H9 (cell line): ENCODE data around the gene NEDD4L. TPM values are rescaled to one million over a fixed set of nuclear protein-coding genes. Genes with fewer than 3 reads are reported as not detected.

Experiments used
- DNase-seq: peaks from one replicate; pipeline ENCODE4 v3.0.0-alpha.2; 2017
- H2AFZ ChIP-seq: one replicate; pipeline ENCODE4 v1.6.1; 2013; ENCODE audit warnings: mild to moderate bottlenecking, low read length, control low read depth, moderate library complexity
- H2AK5ac ChIP-seq: 2 replicates; pipeline ENCODE4 v1.6.1; 2013; ENCODE audit warnings: low read length, control low read depth, mixed read lengths; ENCODE audit not compliant: insufficient read length
- H2BK120ac ChIP-seq: one replicate; pipeline ENCODE4 v1.6.1; 2013; ENCODE audit warnings: low read depth, mild to moderate bottlenecking, low read length, control low read depth, inconsistent platforms; ENCODE audit not compliant: poor library complexity, severe bottlenecking
- H2BK12ac ChIP-seq: 2 replicates; pipeline ENCODE4 v1.6.1; 2013; ENCODE audit warnings: low read length, control low read depth, mixed read lengths, low read depth; ENCODE audit not compliant: insufficient read length
- H2BK15ac ChIP-seq: 2 replicates; pipeline ENCODE4 v1.6.1; 2013; ENCODE audit warnings: low read depth, low read length, control low read depth
- H2BK20ac ChIP-seq: one replicate; pipeline ENCODE4 v1.6.1; 2013; ENCODE audit warnings: low read depth, mild to moderate bottlenecking, low read length, control low read depth, inconsistent platforms; ENCODE audit not compliant: poor library complexity, severe bottlenecking
- H2BK5ac ChIP-seq: 2 replicates; pipeline ENCODE4 v1.6.1; 2013; ENCODE audit warnings: low read length, control low read depth, mixed read lengths; ENCODE audit not compliant: insufficient read length
- H3K14ac ChIP-seq: 2 replicates; pipeline ENCODE4 v1.6.1; 2013; ENCODE audit warnings: low read length, control low read depth; ENCODE audit not compliant: insufficient read depth
- H3K18ac ChIP-seq: 2 replicates; pipeline ENCODE4 v1.6.1; 2013; ENCODE audit warnings: low read depth, mild to moderate bottlenecking, mixed read lengths, low read length, control low read depth; ENCODE audit not compliant: insufficient read length
- H3K23ac ChIP-seq: 2 replicates; pipeline ENCODE4 v1.6.1; 2013; ENCODE audit warnings: low read length, control low read depth, mixed read lengths, low read depth; ENCODE audit not compliant: insufficient read length
- H3K23me2 ChIP-seq: 2 replicates; pipeline ENCODE4 v1.6.1; 2013; ENCODE audit warnings: low read depth, mild to moderate bottlenecking, mixed read lengths, low read length, control low read depth; ENCODE audit not compliant: insufficient read length, poor library complexity, severe bottlenecking
- H3K27ac ChIP-seq: 2 replicates; pipeline ENCODE4 v1.5.1; 2013; ENCODE audit warnings: low read length, control low read depth, mixed read lengths, low read depth; ENCODE audit not compliant: insufficient read length
- H3K27me3 ChIP-seq: 2 replicates; pipeline ENCODE4 v1.6.1; 2013; ENCODE audit warnings: low read length, control low read depth, inconsistent platforms; ENCODE audit not compliant: insufficient read depth
- H3K4ac ChIP-seq: 2 replicates; pipeline ENCODE4 v1.6.1; 2013; ENCODE audit warnings: low read depth, mild to moderate bottlenecking, control low read depth, inconsistent platforms, low read length, moderate library complexity
- H3K4me1 ChIP-seq: 2 replicates; pipeline ENCODE4 v1.6.1; 2013; ENCODE audit warnings: low read length, control low read depth, inconsistent platforms; ENCODE audit not compliant: insufficient read depth
- H3K4me2 ChIP-seq: 2 replicates; pipeline ENCODE4 v1.6.1; 2013; ENCODE audit warnings: low read length, control low read depth, mixed read lengths; ENCODE audit not compliant: insufficient read length, insufficient read depth
- H3K56ac ChIP-seq: 2 replicates; pipeline ENCODE4 v1.6.1; 2013; ENCODE audit warnings: low read depth, mild to moderate bottlenecking, mixed read lengths, low read length, control low read depth; ENCODE audit not compliant: insufficient read length
- H3K79me1 ChIP-seq: 2 replicates; pipeline ENCODE4 v1.6.1; 2013; ENCODE audit warnings: low read depth, mild to moderate bottlenecking, moderate library complexity, low read length, control low read depth, inconsistent platforms; ENCODE audit not compliant: insufficient read depth, poor library complexity, severe bottlenecking
- H3K79me2 ChIP-seq: 2 replicates; pipeline ENCODE4 v1.6.1; 2013; ENCODE audit warnings: low read length, control low read depth, inconsistent platforms; ENCODE audit not compliant: insufficient read depth
- H3K9ac ChIP-seq: 2 replicates; pipeline ENCODE4 v1.6.1; 2013; ENCODE audit warnings: low read length, control low read depth, mixed read lengths; ENCODE audit not compliant: insufficient read length; ENCODE audit errors: extremely low read depth
- H3K9me3 ChIP-seq: one replicate; pipeline ENCODE4 v1.6.1; 2013; ENCODE audit warnings: low read depth, low read length, inconsistent platforms; ENCODE audit not compliant: control insufficient read depth
- H3T11ph ChIP-seq: one replicate; pipeline ENCODE4 v1.6.1; 2013; ENCODE audit warnings: mild to moderate bottlenecking, low read length, control low read depth, inconsistent platforms
- H4K20me1 ChIP-seq: one replicate; pipeline ENCODE4 v1.6.1; 2013; ENCODE audit not compliant: control insufficient read depth, insufficient read length, insufficient read depth
- H4K5ac ChIP-seq: 2 replicates; pipeline ENCODE4 v1.6.1; 2013; ENCODE audit warnings: low read depth, mild to moderate bottlenecking, mixed read lengths, low read length, control low read depth; ENCODE audit not compliant: insufficient read length
- H4K8ac ChIP-seq: replicated peaks from 2 replicates; pipeline ENCODE4 v1.6.1; 2013; ENCODE audit warnings: low read length, control low read depth, mixed read lengths, low read depth; ENCODE audit not compliant: insufficient read length
- H4K91ac ChIP-seq: 2 replicates; pipeline ENCODE4 v1.6.1; 2013; ENCODE audit warnings: low read depth, mild to moderate bottlenecking, moderate library complexity, mixed read lengths, low read length, control low read depth; ENCODE audit not compliant: insufficient read length
- H3K27ac Mint-ChIP-seq, 3 experiments: 2 replicates in 2 of 3; 3 replicates in 1 of 3; pipeline ENCODE4 v1.8.0; 2020 to 2021; ENCODE audit warnings: mixed read lengths in 3 of 3, mild to moderate bottlenecking in 1 of 3, moderate library complexity in 1 of 3
- H3K27me3 Mint-ChIP-seq: 2 replicates; pipeline ENCODE4 v1.8.0; 2021; ENCODE audit warnings: low read depth, mild to moderate bottlenecking, moderate library complexity, mixed read lengths
- H3K36me3 Mint-ChIP-seq, 3 experiments: 2 replicates in 2 of 3; 3 replicates in 1 of 3; pipeline ENCODE4 v1.8.0; 2020 to 2021; ENCODE audit warnings: low read depth in 3 of 3, mixed read lengths in 3 of 3; ENCODE audit not compliant: insufficient read depth in 1 of 3
- H3K4me1 Mint-ChIP-seq, 2 experiments: 2 replicates each; pipeline ENCODE4 v1.8.0; 2020; ENCODE audit warnings: mixed read lengths in 2 of 2
- H3K4me3 Mint-ChIP-seq, 2 experiments: 2 replicates in 1 of 2; 3 replicates in 1 of 2; pipeline ENCODE4 v1.8.0; 2020 to 2021; ENCODE audit warnings: mild to moderate bottlenecking in 2 of 2, mixed read lengths in 2 of 2, moderate library complexity in 1 of 2
- H3K9me3 Mint-ChIP-seq, 2 experiments: 2 replicates in 1 of 2; 3 replicates in 1 of 2; pipeline ENCODE4 v1.8.0; 2020; ENCODE audit warnings: mild to moderate bottlenecking in 2 of 2, mixed read lengths in 2 of 2, moderate library complexity in 1 of 2
- WGBS: extraction: QIAGEN DNeasy Blood & Tissue Kit; methylation state at CpG from one replicate; pipeline ENCODE4 v1.1.7; 2013; ENCODE audit warnings: missing lambda C conversion rate, low lambda C conversion rate, mixed read lengths; ENCODE audit not compliant: insufficient read length; ENCODE audit errors: extremely low coverage; 5-methylcytosine and 5-hydroxymethylcytosine counted together
- total RNA-seq: library from RNA; stranded (reverse); gene quantifications from 2 replicates; pipeline ENCODE4 v1.2.1, GENCODE V29; 2021
- TF ChIP-seq, protein P1 (sequence below): fragments of 200-600 bp; sonication (generic); conservative IDR thresholded peaks from 3 replicates; pipeline ENCODE4 v1.8.0; 2021; ENCODE audit warnings: antibody characterized with exemption, mild to moderate bottlenecking

NEDD4L gene
- total RNA-seq, 1 experiment from 2014 or later: 76.3 TPM

DNA sequence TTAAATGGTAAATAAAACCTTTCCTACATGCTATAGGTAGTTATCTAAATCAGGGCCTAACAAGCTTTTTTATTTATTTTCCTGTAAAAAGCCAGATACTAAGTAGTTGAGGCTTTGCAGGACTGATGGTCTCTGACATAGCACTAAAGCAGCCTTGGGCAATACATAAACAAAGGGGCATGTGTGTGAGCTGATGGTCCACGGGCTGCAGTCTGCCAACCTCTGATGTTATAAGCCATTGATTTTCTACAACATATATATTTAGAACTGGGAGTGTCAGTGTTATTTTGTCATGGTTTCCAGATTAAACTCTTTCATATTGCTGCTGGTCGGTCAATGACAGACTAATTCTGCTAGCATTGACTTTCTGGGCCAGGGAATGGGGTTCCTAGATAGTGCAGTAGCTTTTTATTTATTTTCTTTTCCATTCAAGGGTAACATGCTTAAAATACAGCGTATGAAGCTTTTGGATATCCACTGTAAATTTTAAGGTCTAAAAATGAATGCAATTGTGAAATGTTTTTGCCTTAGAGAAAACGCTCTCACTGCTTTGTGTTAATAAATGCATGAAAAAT lies 134.0 kb downstream of the NEDD4L start:
- H3K18ac ChIP-seq: no peak overlapping the region
- no peak overlapping the region for H2AK5ac ChIP-seq
- Mint-ChIP-seq H3K36me3 (peaks cover 0 to 3% (median 0%) of the 10 kb centered on the region in 3 experiments; a peak in 2 of 7 replicates), H3K4me3 (no peak overlapping the region), H3K27me3 (no peaks in the 10 kb centered on the region), H3K4me1 (peaks cover 40 to 53% of the 10 kb centered on the region in 2 experiments), H3K27ac (no peak overlapping the region), H3K9me3 (peaks cover 0 to 3% of the 10 kb centered on the region in 2 experiments; a peak in 2 of 5 replicates)
- H3K4ac ChIP-seq: no peak overlapping the region
- H3K79me1 ChIP-seq: no peaks in the 10 kb centered on the region
- H3K4me2 ChIP-seq: no peak overlapping the region
- H2BK20ac ChIP-seq: no peak overlapping the region
- H2BK120ac ChIP-seq: no peak overlapping the region
- H2AFZ ChIP-seq: no peak overlapping the region
- H4K8ac ChIP-seq: no peak overlapping the region
- H3T11ph ChIP-seq: no peak overlapping the region
- H3K14ac ChIP-seq: no peak overlapping the region
- TF ChIP-seq, protein P1, sequence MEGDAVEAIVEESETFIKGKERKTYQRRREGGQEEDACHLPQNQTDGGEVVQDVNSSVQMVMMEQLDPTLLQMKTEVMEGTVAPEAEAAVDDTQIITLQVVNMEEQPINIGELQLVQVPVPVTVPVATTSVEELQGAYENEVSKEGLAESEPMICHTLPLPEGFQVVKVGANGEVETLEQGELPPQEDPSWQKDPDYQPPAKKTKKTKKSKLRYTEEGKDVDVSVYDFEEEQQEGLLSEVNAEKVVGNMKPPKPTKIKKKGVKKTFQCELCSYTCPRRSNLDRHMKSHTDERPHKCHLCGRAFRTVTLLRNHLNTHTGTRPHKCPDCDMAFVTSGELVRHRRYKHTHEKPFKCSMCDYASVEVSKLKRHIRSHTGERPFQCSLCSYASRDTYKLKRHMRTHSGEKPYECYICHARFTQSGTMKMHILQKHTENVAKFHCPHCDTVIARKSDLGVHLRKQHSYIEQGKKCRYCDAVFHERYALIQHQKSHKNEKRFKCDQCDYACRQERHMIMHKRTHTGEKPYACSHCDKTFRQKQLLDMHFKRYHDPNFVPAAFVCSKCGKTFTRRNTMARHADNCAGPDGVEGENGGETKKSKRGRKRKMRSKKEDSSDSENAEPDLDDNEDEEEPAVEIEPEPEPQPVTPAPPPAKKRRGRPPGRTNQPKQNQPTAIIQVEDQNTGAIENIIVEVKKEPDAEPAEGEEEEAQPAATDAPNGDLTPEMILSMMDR: no peak
- no peak overlapping the region for H3K23ac ChIP-seq
- DNase-seq: no peak
- H4K5ac ChIP-seq: no peak overlapping the region
- H4K91ac ChIP-seq: no peak overlapping the region
- no CpG with 5 or more reads among the region's 4 CpGs for WGBS
- no peaks in the 10 kb centered on the region for H3K9me3 ChIP-seq
- no peaks in the 10 kb centered on the region for H4K20me1 ChIP-seq
- H2BK12ac ChIP-seq: no peak overlapping the region
- peaks cover 2% of the 10 kb centered on the region; the same call in 1 of the 2 replicates for H3K79me2 ChIP-seq
- no peak overlapping the region for H3K27ac ChIP-seq
- no peaks in the 10 kb centered on the region for H3K23me2 ChIP-seq
- no peak overlapping the region for H3K56ac ChIP-seq
- no peak overlapping the region for H2BK5ac ChIP-seq
- H3K4me1 ChIP-seq: no peaks in the 10 kb centered on the region; the same call in 1 of the 2 replicates
- H2BK15ac ChIP-seq: no peak overlapping the region
- no peak overlapping the region for H3K9ac ChIP-seq
- no peaks in the 10 kb centered on the region for H3K27me3 ChIP-seq
